OCI-LY3 (cell line): ENCODE results near the gene KDR.

ENCODE experiments used
- EZH2phosphoT487 ChIP-seq: fragments of 200-600 bp; shearing (Covaris generic); IDR thresholded peaks from 2 replicates; pipeline ENCODE4 v1.6.1; 2018; ENCODE audit warnings: antibody characterized with exemption, mixed run types, low read depth
- TF ChIP-seq, protein P1 (sequence below): fragments of 200-600, 300-600 bp; sonication (generic); IDR thresholded peaks from 2 replicates; pipeline ENCODE4 v1.5.1; 2014; ENCODE audit warnings: antibody characterized with exemption, low read length, low read depth

DNA sequence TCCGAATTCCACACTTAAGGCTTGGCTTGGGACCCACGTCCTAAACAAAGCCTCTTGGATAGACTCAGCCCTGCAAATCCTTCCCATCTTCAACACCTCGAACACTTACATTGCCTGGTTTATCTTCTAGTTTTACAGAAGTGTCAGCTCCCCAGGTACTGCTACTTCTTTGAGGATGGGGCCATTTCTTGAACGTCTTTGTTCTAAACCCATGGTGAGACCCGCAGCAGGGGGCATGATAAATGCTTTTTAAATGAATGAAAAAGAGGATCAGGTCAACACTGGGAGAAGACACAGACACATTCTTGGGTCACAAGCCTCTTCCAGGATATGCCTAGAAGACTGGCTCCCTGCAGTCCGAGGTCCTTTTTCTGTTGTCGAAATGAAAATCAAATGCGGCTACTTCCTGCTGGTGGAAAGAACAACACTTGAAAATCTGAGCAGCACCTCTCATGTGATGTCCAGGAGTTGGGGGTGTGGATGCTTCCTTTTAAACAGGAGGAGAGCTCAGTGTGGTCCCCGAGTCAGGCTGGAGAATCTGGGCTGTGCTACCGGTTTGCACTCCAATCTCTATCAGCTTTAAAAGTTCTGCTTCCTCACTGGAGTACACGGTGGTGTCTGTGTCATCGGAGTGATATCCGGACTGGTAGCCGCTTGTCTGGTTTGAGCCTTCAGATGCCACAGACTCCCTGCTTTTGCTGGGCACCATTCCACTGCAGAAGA, 45.8 kb downstream of the KDR start:
- TF ChIP-seq, protein P1, sequence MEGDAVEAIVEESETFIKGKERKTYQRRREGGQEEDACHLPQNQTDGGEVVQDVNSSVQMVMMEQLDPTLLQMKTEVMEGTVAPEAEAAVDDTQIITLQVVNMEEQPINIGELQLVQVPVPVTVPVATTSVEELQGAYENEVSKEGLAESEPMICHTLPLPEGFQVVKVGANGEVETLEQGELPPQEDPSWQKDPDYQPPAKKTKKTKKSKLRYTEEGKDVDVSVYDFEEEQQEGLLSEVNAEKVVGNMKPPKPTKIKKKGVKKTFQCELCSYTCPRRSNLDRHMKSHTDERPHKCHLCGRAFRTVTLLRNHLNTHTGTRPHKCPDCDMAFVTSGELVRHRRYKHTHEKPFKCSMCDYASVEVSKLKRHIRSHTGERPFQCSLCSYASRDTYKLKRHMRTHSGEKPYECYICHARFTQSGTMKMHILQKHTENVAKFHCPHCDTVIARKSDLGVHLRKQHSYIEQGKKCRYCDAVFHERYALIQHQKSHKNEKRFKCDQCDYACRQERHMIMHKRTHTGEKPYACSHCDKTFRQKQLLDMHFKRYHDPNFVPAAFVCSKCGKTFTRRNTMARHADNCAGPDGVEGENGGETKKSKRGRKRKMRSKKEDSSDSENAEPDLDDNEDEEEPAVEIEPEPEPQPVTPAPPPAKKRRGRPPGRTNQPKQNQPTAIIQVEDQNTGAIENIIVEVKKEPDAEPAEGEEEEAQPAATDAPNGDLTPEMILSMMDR = no peak
- TF ChIP-seq EZH2phosphoT487 = no peak
